ENCODE results near the gene DNM2.

DNA sequence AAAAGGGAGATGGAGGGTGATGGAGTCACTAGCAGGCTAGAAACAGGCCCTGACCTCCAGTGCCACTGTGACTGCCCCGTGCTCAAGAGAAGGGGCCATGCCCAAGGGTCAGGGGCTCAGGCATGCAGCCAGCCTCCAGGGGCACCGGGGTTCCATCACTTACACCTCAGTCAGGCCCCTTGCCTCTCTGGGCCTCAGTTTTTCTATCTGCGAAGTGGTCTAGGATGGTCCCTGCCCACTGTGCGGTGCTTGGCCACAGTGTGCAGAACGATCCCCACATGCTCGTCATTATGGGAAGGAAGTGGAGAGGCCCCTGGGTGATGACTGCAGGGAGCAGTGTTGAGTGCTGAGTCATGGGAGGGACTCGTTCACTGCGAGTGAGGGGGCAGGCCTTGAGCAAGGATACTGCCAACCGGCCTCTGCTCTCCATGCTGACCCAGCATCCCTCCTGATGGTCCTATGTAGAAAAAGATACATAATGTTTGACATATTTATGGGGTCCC lies 95.1 kb downstream of the DNM2 start:
- TF ChIP-seq, protein P1, sequence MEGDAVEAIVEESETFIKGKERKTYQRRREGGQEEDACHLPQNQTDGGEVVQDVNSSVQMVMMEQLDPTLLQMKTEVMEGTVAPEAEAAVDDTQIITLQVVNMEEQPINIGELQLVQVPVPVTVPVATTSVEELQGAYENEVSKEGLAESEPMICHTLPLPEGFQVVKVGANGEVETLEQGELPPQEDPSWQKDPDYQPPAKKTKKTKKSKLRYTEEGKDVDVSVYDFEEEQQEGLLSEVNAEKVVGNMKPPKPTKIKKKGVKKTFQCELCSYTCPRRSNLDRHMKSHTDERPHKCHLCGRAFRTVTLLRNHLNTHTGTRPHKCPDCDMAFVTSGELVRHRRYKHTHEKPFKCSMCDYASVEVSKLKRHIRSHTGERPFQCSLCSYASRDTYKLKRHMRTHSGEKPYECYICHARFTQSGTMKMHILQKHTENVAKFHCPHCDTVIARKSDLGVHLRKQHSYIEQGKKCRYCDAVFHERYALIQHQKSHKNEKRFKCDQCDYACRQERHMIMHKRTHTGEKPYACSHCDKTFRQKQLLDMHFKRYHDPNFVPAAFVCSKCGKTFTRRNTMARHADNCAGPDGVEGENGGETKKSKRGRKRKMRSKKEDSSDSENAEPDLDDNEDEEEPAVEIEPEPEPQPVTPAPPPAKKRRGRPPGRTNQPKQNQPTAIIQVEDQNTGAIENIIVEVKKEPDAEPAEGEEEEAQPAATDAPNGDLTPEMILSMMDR (IDR thresholded peaks at IDR 0.05; ENCODE audit: low read depth, low read length, poor library complexity, severe bottlenecking): no peak
- no peak for TF ChIP-seq EZH2phosphoT487 (IDR thresholded peaks at IDR 0.05; ENCODE audit: borderline replicate concordance, low read length)
